ENCODE results near the gene BATF2.
"Not testable (repeated sequence)": the region's sequence is repeated elsewhere in the genome, so short reads cannot be mapped to it uniquely, and the experiment has no call there.

Gene BATF2

GRCh38 chr11:64990222-64990923, 6.4 kb downstream of the BATF2 start:
- peak; percentile 53 for DNase-seq (ENCODE audit: low read depth)

GRCh38 chr11:64989416-64989815, 7.4 kb downstream of the BATF2 start:
- H3K4me3 ChIP-seq (replicated peaks; ENCODE audit: low read depth, low read length): no peak overlapping the region
- DNase-seq (ENCODE audit: low read depth): no peak
- TF ChIP-seq CTCF (IDR thresholded peaks at IDR 0.05; ENCODE audit: low read length, missing control alignments): no peak

More at GRCh38 chr11:64990222-64990923, 6.4 kb downstream of the BATF2 start:
- no peak for TF ChIP-seq CTCF (IDR thresholded peaks at IDR 0.05; ENCODE audit: low read length, missing control alignments)
- H3K4me3 ChIP-seq (replicated peaks; ENCODE audit: low read depth, low read length): no peak overlapping the region

- H3K4me3 ChIP-seq (replicated peaks; ENCODE audit: low read depth, low read length): no peak overlapping the region
- TF ChIP-seq CTCF (IDR thresholded peaks at IDR 0.05; ENCODE audit: low read length, missing control alignments): no peak
- DNase-seq (ENCODE audit: low read depth): no peak
Observed at GRCh38 chr11:64987998-64988854, 8.5 kb downstream of the BATF2 start.

- not testable (repeated sequence) for DNase-seq (ENCODE audit: low read depth); H3K4me3 ChIP-seq (replicated peaks; ENCODE audit: low read depth, low read length)
Observed at GRCh38 chr11:64983339-64983738, 13.4 kb downstream of the BATF2 start.

- no peak overlapping the region for H3K4me3 ChIP-seq (replicated peaks; ENCODE audit: low read depth, low read length)
- no peak for TF ChIP-seq CTCF (IDR thresholded peaks at IDR 0.05; ENCODE audit: low read length, missing control alignments)
- no peak for DNase-seq (ENCODE audit: low read depth)
Observed at GRCh38 chr11:64976651-64977050, 20.1 kb downstream of the BATF2 start.

GRCh38 chr11:64974124-64974523, 22.6 kb downstream of the BATF2 start:
- no peak overlapping the region for H3K4me3 ChIP-seq (replicated peaks; ENCODE audit: low read depth, low read length)
- no peak for TF ChIP-seq CTCF (IDR thresholded peaks at IDR 0.05; ENCODE audit: low read length, missing control alignments)
- DNase-seq (ENCODE audit: low read depth): no peak

- TF ChIP-seq CTCF (IDR thresholded peaks at IDR 0.05; ENCODE audit: low read length, missing control alignments): no peak
- DNase-seq (ENCODE audit: low read depth): peak; percentile 81
- H3K4me3 ChIP-seq (replicated peaks; ENCODE audit: low read depth, low read length): peak within 1 kb of the TSS; percentile 40
Observed at GRCh38 chr11:64971421-64972233, 25.1 kb downstream of the BATF2 start, which contains the start of gene MAJIN. TSS of gene MAJIN (minus strand) at chr11:64972108. CDS start at chr11:64959405, 12,703 bp downstream.
